HG03175 (cell line): Measurements from ENCODE around the gene PCSK6.
"Not testable (repeated sequence)": the region's sequence is repeated elsewhere in the genome, so short reads cannot be mapped to it uniquely, and the experiment has no call there.

Source experiments
- ATAC-seq: cut with Tn5 transposase; IDR thresholded peaks from one replicate; pipeline ENCODE4 v1.9.1; 2021; ENCODE audit warnings: mild to moderate bottlenecking, moderate library complexity; ENCODE audit not compliant: unreplicated experiment

PCSK6 gene

GRCh38 chr15:101464256-101464998, 25.1 kb downstream of the PCSK6 start:
- no peak for ATAC-seq

GRCh38 chr15:101463696-101464095, 25.8 kb downstream of the PCSK6 start:
- ATAC-seq: not testable (repeated sequence)

DNA sequence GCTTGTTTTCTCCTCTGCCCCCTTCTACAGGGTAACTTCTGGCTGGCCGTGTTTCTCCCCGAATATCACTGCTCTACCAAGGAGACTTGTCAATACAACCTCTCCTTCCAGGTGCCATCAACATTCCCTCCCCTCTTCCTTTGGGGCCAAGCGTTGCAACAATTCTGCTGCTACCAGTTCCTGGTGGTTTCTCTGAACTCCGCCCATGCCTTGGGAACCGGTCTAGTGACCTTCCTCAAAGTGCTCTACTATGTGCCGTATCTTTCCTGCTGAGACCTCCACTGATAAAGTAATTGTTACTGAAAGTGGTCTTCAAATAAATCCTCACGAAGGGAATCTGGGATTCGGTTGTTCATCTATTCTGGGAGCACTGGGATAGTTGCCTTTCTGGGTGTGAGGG, 26.2 kb downstream of the PCSK6 start:
- no peak for ATAC-seq

DNA sequence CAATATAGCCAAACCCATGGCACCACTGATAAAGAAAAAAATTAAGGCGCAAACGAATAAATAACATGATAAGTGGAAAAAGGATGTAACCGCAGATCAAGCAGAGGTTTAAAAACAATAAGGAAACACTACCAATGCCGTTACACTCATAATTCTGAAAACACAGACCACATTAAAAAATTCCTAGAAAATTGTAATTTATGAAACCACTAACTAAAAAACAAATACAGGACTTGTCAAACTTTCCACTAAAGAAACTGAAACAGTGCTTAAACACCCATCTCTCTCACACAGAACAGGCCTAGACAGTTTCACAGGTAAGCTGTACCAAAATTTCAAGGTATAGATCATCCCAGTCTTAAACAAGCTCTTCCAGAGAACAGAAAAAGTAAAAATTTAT, 28.4 kb downstream of the PCSK6 start:
- ATAC-seq: no peak

DNA sequence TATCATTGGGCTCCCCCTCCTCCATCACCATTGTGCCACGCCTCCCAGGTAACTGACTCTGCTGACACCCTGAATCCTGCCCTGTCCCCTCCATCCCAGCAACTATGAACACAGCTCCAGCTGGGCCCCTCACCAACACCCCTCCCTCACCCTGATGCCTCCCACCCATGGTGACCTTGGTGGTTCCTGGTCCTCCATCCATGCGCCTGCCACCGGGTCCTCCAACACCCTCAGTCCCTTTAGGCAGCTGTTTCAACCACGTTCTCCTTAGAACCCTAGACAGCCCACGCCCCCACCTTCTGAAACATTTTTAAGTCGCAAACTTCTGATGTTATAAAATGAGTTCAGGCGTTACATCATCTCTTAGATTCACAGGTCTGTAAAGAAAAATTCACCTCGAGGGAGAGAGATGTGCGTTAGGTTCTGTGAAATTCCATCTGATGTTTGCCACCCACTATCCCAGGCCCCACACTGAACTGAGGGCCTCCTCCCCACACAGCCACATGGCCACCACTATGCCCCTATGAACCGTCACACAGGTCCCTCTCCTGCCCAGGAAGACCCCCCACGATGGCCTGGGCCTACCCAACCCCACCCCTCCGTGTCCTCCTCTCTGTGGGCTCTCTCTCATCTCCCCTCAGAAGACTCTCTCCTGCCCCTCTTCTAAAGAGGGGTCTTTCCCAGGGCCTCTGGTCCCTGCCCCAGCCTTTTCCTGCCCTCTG, 29.8 kb downstream of the PCSK6 start:
- ATAC-seq: no peak

- ATAC-seq: no peak
Measured at GRCh38 chr15:101458908-101459578, 30.5 kb downstream of the PCSK6 start.

GRCh38 chr15:101458158-101458900, 31.2 kb downstream of the PCSK6 start:
- no peak for ATAC-seq

- ATAC-seq: no peak
Measured at GRCh38 chr15:101457696-101458095, 31.8 kb downstream of the PCSK6 start.

- ATAC-seq: no peak
Measured at GRCh38 chr15:101456057-101456739, 33.3 kb downstream of the PCSK6 start.

DNA sequence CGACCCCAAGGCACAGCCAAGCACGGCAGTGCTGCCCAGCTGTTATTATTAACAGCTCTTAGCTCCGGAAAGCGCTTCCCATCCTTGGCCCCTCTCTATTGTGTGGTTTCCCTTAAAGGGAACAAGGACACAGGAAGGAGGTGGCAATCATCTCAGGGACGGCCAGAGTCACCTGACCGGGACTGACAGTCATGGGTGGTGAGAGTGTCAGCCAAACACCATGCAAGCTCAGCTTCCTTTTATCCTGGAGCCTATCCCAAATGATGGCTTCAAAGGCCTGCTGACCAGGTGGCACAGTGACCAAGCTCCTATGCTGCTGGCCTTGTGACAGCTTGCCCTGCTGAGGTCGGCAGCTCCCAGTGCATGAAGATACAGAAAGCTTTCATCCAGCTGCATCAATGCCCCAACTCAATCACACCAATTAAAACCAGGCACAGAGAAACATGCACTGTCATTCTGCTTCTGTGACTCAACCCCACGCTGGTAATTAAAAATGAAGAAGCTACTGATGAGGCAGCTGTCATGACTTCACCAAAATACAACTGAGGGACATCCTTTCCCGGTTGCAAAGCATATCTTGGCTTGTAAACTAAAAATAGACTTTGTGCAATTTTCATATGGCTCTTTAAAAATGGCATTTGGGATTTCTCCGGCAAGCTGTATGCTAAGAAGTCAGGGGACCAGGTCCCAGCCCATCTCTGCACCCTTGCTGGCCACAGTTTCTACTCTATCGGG, 34.0 kb downstream of the PCSK6 start:
- ATAC-seq: no peak

- ATAC-seq: not testable (repeated sequence)
Measured at GRCh38 chr15:101454781-101455180, 34.7 kb downstream of the PCSK6 start.

DNA sequence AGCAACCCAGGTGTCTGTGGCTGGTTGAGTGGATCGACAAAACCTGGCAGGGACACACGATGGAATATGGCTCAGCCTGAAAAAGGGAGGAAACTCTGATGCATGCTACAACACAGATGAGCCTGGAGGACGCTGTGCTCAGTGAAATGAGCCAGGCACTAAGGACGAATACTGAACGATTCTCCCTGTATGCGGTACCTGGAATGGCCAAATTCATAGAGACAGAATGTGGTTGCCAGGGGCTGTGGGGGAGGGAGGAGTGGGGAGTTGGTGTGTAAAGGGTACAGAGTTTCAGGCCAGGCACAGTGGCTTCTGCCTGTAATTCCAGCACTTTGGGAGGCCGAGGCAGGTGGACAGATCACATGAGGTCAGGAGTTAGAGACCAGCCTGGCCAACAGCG, 35.1 kb downstream of the PCSK6 start:
- ATAC-seq: no peak

DNA sequence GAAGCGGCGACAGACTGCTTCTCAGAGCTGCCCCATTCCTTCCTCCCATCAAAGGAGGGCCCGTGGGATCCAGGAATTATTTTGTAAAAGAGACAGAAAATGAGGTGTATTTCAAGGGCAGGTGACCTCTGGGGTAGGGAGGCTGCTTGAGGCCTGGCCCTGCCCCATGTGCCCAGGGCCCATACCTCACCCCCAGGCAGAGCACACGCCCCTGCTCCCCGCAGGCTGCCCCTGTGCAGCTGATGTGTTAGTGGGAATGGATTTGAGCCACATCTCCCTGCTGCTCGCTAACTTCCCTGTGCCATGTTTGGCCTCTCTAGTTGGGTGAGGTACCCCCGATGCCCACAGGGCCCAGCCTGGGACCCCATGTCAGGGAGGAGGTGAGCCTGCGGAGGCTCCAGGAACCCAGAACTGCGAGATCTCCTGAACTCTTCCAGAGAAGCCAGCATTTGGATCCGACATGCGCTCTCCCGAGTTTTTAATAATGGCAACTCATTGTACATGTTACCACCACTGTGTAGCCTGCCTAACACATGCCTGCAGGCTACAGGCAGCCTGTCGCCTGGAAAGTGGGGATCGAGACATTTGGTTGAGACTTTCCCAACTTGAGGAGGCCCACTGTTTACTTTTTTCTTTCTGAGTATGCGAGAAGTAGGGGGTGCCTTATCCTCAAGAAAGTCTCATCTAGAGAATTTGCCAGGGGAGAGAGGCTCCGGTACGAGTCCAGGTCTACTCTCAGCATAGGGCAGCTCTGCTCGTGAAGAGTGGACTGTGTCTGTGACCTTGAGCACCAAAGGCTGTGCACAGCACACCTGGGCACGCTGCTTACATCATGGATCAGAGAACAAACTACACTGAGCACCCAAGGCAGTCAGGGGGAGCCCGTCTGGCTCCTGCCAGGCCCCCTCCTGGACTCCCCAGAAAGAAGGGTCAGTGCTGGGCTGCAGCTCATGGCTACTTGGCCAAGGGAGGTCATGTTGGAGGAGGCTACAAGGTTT, 36.1 kb downstream of the PCSK6 start:
- no peak for ATAC-seq

DNA sequence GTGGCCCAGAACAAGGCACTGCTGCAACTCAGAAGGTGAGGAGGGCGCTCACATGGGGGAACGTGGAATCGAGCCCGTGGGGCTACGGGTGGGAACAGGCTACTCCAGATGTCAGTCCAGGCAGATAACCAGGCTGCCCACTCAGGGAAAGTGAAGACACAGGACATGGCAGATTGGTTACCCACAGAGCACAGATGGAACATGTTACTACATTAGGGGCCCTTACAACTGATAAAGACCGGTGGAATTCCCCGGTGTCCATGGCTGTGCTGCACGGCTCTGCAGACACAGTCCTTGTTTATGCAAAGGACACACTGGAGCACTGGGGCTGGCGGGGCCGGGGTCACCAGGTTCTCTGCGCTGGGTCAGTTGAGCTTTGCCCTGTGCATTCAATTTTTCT, 36.9 kb downstream of the PCSK6 start:
- ATAC-seq: no peak

DNA sequence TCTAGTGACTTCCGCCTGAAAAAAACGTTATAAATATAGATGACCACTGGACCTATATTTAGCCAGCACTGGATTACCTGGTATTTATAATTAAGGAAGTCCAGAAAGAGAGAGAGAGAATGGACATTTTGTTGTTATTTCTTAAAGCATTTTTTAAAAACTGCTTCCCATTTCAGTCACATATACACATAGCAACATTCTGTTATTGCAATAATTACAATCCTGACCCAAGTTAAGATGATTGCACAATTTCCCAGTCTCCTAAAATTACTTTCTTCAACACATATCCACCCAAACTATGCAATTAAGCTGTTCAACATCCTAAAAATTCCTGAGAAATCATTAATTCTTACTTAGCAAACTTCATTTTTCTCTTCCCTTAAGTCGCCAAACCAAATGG, 37.7 kb downstream of the PCSK6 start:
- no peak for ATAC-seq

DNA sequence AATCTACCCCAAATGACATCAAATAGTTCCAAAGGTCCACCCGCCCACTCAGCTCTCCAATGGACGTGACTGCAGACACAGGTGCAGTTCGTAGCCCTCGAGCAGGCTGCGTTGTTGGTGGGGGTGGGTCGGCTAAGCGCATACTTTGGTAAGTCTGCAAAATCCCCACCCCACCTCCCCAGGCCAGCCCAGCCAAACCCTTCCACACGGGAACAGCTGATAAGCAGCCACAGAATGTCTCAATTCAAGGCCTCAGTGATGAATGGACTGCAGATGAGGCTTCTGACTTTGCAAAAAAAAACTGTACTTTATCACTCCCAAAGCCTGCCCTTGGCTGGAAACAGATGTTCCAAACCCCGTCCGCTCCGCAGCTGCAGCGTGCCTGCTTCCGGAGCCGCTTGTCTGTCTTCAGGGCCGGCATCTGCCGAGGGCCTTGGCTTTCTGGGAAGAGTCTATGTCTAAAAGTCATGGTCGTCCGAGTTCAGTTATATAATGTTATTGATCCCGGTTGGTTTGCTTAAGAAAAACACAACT, 38.2 kb downstream of the PCSK6 start:
- no peak for ATAC-seq

GRCh38 chr15:101450403-101451265, 38.9 kb downstream of the PCSK6 start:
- ATAC-seq: no peak
